Frontal cortex (tissue), 4 donors: ENCODE results near the gene TNFRSF19. TPM values are rescaled to one million over a fixed set of nuclear protein-coding genes. Genes with fewer than 3 reads are reported as not detected.

ENCODE experiments used
- DNase-seq, 2 donors: peaks; one replicate each; pipeline ENCODE4 v3.0.0; 2012; ENCODE audit warnings: low spot score in 2 of 2
- FAIRE-seq: peaks from 2 replicates; lab custom pipeline; 2012; peaks lifted over from hg19 to GRCh38; lab: Jason Lieb, UNC
- total RNA-seq: library from RNA; depleted of rRNA; stranded (reverse); fragments of >200 nt; gene quantifications from one replicate; pipeline ENCODE4 v1.2.3, GENCODE V29; 2014
- donor health status: control.
- donor health status: control.
- donor health status: control.

The TNFRSF19 gene
- total RNA-seq, 1 donor from 2014 or later: 10.2 TPM

DNA sequence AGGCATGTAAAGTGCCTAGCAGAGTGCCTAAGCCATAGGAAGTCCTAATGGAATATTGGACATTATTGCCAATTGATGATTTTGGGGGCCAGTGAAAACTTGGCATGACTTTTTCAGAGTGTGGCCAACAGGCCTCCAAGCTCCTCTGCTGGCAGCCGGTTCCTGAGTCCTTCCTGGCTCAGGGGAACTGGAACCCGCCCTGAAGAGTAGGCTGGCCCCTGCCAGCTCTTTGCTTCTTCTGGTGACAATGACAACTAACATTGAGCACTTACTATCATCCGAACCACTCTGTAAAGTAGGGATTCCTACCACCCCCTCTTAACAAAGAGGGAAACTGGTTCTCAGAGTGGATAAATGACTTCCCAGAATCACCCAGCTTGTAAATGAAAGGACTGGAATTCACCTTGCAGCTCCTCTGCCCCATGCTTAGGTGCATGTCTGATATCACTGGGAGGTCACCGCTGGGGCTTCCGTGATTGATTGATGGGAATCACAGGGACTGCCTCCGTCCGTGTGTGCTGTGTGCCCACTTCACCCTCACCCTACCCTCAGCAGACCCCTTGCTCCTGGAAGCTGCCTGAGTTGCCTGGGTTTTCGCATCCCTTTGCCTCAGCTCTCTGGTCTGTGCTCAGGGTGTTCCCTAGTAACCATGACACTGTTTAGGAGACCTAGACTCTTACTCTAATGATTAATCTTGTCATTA lies 50.6 kb downstream of the TNFRSF19 start:
- DNase-seq (no peak), FAIRE-seq (no peak)

GRCh38 chr13:23621316-23621645 lies 51.1 kb downstream of the TNFRSF19 start:
- no peak for DNase-seq
- no peak for FAIRE-seq

GRCh38 chr13:23622985-23623384 lies 52.8 kb downstream of the TNFRSF19 start:
- no peak for DNase-seq
- FAIRE-seq: no peak

- DNase-seq: no peak
- FAIRE-seq: no peak
Observed at GRCh38 chr13:23623394-23623793, 53.2 kb downstream of the TNFRSF19 start.

DNA sequence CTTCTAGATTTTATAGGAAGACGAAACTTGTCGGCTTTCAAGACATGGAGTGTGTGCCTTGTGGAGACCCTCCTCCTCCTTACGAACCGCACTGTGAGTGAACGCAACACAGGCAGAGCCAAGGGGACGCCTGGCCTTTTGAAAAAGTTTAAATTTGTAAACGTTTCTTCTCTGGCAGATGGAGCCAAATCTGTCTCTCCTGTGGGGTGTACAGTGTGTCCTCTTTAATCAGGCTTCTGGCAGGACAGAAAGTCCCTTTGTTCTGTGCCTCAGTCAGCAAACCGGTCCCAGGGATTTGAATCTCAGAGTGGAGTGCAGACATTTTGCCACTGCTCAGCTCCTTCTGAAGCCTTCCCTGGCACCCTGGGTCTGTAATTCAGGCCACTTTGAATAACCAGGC lies 56.5 kb downstream of the TNFRSF19 start:
- no peak for DNase-seq

GRCh38 chr13:23627410-23627809 lies 57.2 kb downstream of the TNFRSF19 start:
- DNase-seq: no peak
- no peak for FAIRE-seq

More for the DNA sequence above, 56.5 kb downstream of the TNFRSF19 start:
- FAIRE-seq: no peak

GRCh38 chr13:23628250-23628649 lies 58.0 kb downstream of the TNFRSF19 start:
- FAIRE-seq (no peak), DNase-seq (no peak)

DNA sequence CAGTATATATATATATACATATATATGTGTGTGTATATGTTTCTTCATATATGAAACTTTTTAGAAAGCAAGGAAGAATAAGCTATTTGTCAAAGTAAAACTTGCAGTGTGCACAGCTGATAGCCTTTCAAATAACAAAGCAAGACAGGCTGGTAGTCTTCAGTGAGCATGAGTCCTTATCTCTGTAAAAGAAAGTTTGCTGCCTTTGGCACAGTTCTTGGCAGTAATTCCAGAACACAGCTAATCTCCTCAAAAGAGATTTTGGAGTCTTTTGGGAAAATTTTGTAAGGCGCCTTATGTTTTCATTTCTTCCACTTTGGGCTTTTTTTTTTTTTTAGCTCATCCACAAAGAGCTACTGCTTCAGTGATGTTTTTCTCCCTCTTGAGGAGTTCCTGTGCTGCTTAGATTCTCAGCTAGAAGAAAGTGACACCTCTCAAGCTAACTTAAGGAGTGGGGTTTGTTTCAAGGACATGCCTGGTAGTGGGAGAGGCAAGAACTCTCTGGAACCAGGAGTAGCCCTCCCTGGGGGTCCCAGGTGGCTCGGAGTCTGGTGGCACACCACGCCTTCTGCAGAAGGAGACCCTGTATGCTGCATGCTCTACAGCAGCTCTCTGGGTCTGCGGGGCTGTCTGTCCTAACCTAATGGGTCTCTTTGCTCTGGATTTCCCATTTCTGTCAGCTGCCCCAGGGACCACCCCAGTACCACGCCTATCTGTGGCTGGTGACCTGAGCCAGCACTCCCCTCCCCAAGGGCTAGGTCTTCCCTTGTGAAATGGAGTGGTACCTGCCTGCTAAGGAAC lies 58.8 kb downstream of the TNFRSF19 start:
- FAIRE-seq (no peak), DNase-seq (no peak)

- DNase-seq (no peak), FAIRE-seq (no peak)
Observed at GRCh38 chr13:23629566-23630272, 59.5 kb downstream of the TNFRSF19 start.

DNA sequence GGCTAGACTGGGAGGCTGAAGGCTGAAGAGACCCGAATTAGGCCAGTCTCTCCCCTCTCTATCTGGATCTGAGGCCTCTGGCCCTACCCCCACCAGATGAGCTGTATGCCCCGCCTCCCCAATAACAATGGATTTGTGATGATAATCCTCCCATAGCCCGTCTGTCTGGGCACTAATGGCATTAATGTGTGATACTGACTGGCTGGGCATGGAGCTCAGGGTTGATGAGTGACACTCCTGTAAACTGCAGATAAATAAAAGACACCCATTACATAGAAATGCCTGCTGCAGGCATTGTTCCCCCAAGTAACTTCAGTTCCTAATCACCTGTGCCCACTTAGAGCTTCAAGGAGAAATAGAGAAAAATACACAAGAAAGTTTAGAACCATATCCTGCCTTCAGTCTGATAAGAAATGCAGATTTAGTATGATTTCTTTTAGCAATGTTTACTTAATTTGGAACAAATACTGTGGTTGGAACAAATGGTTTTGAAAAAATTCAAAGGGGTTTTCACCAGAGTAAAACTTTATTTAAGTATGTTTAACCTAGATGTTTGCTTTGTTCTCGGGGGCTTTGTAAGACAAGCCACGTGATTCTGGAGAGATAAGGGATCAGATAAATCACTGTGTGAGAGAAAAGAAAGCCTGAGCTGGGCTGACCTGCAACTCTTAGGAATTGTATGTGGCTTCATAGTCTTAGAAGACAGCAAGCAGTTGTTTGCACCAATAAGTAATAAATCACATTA lies 60.3 kb downstream of the TNFRSF19 start:
- no peak for DNase-seq
- FAIRE-seq: no peak

GRCh38 chr13:23631311-23632047 lies 61.3 kb downstream of the TNFRSF19 start:
- DNase-seq (no peak), FAIRE-seq (no peak)

DNA sequence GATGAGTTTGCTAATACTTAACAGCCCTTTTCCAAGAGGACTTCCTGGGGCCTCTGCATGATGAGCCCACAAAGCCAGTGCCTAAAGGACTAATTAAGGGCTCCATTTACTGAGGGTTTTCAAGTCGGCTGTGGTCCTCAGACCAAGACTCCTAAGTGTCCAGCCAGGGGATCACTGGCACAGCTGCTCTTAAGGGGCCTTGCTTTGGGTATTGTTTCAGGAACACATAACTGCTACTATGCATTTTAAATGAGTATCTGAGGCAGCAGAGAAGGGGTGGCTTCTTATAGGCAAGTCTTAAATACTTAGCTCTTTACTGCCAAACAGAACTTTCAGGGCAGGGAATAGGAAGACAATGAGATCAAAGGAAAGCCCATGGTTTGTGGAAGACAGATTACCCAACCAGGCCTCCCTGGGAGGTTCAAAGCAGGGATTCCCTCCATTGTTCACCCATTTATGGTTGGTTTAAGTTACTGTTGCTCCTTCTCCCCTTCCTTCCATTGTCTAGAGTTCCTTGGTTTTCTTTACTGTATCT lies 61.9 kb downstream of the TNFRSF19 start:
- DNase-seq (no peak), FAIRE-seq (no peak)

DNA sequence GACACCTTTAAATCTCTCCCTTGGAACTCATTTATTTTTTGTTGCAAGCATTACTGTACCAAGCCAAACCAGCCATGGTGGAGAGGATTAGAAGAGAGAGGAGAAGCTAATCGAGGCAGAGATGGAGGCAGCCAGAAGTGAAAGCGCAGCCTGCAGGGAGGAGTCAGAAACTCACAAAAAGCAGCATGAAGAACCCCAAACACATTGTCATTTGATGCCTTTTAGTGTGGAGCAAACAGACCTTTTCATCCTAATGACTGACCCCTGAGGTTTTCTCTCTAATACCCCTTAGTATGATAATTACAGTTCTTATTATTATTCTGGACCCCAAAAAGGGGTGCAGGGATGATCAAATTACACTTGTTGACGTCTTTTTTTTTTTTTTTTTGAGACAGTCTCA lies 62.5 kb downstream of the TNFRSF19 start:
- FAIRE-seq: no peak

GRCh38 chr13:23634897-23635296 lies 64.7 kb downstream of the TNFRSF19 start:
- DNase-seq: no peak
- no peak for FAIRE-seq

More for the DNA sequence above, 62.5 kb downstream of the TNFRSF19 start:
- DNase-seq: no peak

GRCh38 chr13:23636360-23636759 lies 66.1 kb downstream of the TNFRSF19 start:
- FAIRE-seq: no peak
- no peak for DNase-seq

GRCh38 chr13:23637829-23638228 lies 67.6 kb downstream of the TNFRSF19 start:
- FAIRE-seq (no peak), DNase-seq (no peak)

GRCh38 chr13:23639674-23640073 lies 69.5 kb downstream of the TNFRSF19 start:
- FAIRE-seq (no peak), DNase-seq (no peak)

DNA sequence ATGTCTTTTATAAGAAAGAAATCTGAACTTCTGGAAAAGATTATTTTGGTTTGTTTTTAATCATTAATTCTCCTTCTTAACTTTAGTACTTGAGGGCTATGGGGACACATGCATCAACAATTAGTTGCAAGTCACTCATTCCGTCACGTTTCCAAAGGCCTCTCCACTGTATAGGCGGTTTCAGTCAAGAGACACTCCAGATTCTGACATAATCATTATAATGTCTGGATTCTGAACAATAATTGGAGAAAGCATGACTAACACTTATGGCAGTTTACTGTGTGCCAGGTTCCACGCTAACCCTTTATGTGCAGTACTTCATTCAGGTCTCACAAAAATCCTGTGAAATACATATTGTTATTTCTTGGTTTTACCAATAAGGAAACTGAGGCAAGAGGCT lies 71.9 kb downstream of the TNFRSF19 start:
- FAIRE-seq (no peak), DNase-seq (no peak)
